H1 (cell line): Measurements from ENCODE around the gene CEP192. TPM values are rescaled to one million over a fixed set of nuclear protein-coding genes. Genes with fewer than 3 reads are reported as not detected.

Source experiments
- TAF1 ChIP-seq: IDR thresholded peaks from 2 replicates; pipeline ENCODE4 v1.6.1; 2011; ENCODE audit warnings: mild to moderate bottlenecking, low read depth, low read length
- polyA plus RNA-seq, 7 experiments: library from polyadenylated mRNA; depleted of rRNA in 3 of 7; stranded (reverse) in 5 of 7; unstranded in 2 of 7; fragments of >200 nt in 5 of 7; fragments of 200-250 nt in 2 of 7; gene quantifications; 1 replicate in 5 of 7; 2 replicates in 1 of 7; 4 replicates in 1 of 7; pipeline versions ENCODE4 v1.2.1 to v1.2.3, GENCODE V29; 2011 to 2013; ENCODE audit warnings: missing spikeins in 2 of 7, mixed read lengths in 2 of 7
- total RNA-seq: library from RNA; stranded (reverse); fragmentation: NEBNext Ultra II Directional; extraction: Animal tissue kit (Norgen Biotek cat#: 25700); gene quantifications from 2 replicates; pipeline ENCODE4 v1.2.1, GENCODE V29; 2021

The CEP192 gene
- total and polyA plus RNA-seq, 2 of the 8 experiments (the other 6 are each of a cell fraction or from before 2014, with no cell fraction given) = 13.4 to 23.1 TPM

DNA sequence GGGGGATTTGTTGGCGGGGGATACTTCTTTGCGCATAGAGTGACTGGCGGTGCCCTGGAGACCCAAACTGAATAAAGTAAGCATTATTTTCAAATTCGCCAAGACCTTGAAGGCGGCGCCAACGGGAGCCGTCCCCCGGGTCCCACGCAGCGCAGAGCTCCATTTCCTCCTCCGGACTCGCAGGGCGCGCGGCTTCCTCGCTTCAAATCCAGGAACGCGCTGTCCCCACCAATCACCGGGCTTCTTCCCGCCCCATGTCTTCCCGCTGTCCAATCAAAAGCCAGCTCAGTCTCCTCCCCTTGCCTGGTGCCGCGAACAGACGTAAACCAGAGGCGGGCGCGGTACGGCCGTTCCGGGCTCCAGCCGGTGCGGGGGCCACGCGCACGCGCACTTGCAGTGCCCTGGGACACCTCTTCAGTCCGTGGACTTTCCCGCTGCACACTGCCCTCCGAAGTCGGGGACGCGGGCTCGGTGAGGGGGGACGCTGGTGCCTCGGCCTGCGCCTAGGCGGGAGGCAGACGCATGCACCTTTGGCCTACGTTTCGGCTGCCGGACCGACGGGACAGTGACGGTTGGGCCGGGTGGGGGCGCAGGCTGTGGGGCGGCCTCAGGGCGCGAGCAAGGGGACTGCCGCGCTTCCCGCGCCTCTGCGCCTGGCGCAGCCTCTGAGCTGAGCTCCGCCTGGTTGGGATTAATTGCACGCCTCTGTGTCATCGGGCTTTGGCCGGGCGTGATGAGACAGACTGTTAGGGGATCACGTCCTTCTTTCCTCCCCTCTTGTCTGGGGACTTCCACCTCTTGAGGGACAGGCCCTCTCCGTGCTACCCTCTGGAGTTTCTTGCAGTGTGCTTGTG lies at the start of gene CEP192 (continued):
- TF ChIP-seq TAF1 = peak; percentile 82
- TF ChIP-seq, all 59 proteins: peak for 19
